Left ventricle myocardium inferior (tissue), 1 donor: ENCODE measurements around the gene PRLH. TPM values are rescaled to one million over a fixed set of nuclear protein-coding genes. Genes with fewer than 3 reads are reported as not detected.

Experiments used
- DNase-seq: peaks from one replicate; pipeline ENCODE4 v3.0.0-alpha.2; 2020
- H3K27ac ChIP-seq: fragments of 200-600 bp; replicated peaks from 2 replicates; pipeline ENCODE4 v1.8.0; 2021
- H3K27me3 ChIP-seq: fragments of 200-600 bp; 2 replicates; pipeline ENCODE4 v1.8.0; 2021; ENCODE audit warnings: low read depth
- H3K36me3 ChIP-seq: fragments of 200-600 bp; 2 replicates; pipeline ENCODE4 v1.8.0; 2021
- H3K4me1 ChIP-seq: fragments of 200-600 bp; 2 replicates; pipeline ENCODE4 v1.8.0; 2021
- H3K4me3 ChIP-seq: fragments of 200-600 bp; 2 replicates; pipeline ENCODE4 v1.8.0; 2021; ENCODE audit warnings: mild to moderate bottlenecking, moderate library complexity
- H3K9me3 ChIP-seq: fragments of 200-600 bp; replicated peaks from 2 replicates; pipeline ENCODE4 v1.8.0; 2021
- CTCF ChIP-seq: fragments of 200-600 bp; IDR thresholded peaks from 2 replicates; pipeline ENCODE4 v1.8.0; 2021; ENCODE audit warnings: antibody characterized with exemption, mild to moderate bottlenecking, borderline replicate concordance
- intact Hi-C: fragments of 100-400 bp; cut with micrococcal nuclease; formaldehyde crosslinking; loops from one replicate; pipeline ENCODE4 v1.11.0; 2022
- total RNA-seq: library from RNA; stranded (reverse); fragmentation: NEBNext Ultra II Directional; extraction: Animal tissue kit (Norgen Biotek cat#: 25700); gene quantifications from one replicate; pipeline ENCODE4 v1.2.1, GENCODE V29; 2021
- donor health status: DM: no; HTN: yes; CAD: no; lungs with severe emphysema.

PRLH gene
- total RNA-seq, 1 donor from 2014 or later = not detected

DNA sequence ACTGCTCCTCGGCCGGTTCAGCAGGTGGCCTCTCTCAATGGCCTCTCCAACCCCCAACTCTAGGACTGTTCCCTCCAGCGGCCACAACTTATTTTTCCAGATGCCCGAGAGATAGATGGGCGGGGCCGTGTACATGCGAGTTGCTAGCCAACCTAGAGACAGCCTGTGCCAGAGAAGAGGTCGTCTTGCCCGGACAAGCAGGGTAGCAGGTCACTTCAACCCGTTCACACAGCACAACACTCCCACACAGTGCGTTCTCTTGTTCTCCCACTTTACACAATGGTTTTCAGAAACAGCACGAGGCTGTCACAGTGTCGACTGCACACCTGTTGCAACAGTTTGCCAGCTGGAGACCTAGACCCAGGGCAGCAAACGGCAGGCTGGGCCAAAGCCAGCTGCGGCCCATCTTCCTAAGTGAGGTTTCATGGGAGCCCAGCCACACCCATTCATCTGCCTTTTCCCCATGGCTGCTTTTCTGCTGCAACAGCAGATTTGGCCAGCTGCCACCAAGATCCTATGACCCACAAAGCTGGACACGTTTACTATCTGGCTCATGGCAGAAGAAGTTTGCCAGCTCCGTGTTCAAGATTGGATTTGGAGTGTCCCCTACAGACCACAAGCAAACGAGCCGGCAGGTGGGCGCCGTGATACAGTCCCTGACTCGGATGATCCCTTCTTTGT lies 7.3 kb upstream of the PRLH start:
- DNase-seq = peak; percentile 68
- intact Hi-C loops = no loop called here
- H3K36me3 ChIP-seq = peaks cover 21% of the 10 kb centered on the region
- H3K27me3 ChIP-seq = peaks cover 6% of the 10 kb centered on the region
- H3K4me3 ChIP-seq = no peak overlapping the region
- peaks cover 11% of the 10 kb centered on the region for H3K4me1 ChIP-seq
- no peak overlapping the region for H3K27ac ChIP-seq
- H3K9me3 ChIP-seq = peaks cover 18% of the 10 kb centered on the region
- no peak for TF ChIP-seq CTCF

DNA sequence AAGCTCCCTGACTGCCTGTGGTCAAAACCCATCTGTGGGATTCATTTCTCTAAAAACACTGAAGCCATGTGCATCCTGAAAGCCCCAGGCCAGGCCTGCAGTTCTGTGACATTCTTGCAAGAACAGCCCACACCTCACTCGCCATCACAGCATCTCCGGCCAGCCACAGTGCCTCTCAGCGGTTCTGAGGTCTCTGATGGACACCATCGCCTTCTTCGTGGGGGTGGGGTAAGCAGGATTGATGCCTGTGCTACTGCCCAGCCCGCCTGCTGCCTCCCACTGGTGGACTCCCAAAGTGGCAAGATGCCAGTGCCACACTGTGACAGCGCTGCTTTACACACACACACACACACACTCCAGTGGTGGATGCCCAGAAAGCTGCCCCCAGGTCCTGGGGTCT lies 5.2 kb upstream of the PRLH start:
- no peak for DNase-seq
- peaks cover 18% of the 10 kb centered on the region for H3K27me3 ChIP-seq
- H3K36me3 ChIP-seq = peaks cover under 1% of the 10 kb centered on the region
- H3K9me3 ChIP-seq = peaks cover 3% of the 10 kb centered on the region
- intact Hi-C loops = no loop called here
- no peak for TF ChIP-seq CTCF
- peaks cover 11% of the 10 kb centered on the region for H3K4me1 ChIP-seq
- H3K4me3 ChIP-seq = no peak overlapping the region
- no peak overlapping the region for H3K27ac ChIP-seq

- no peak for DNase-seq
- Histone ChIP-seq H3K4me1 (peaks cover 8% of the 10 kb centered on the region), H3K9me3 (no peaks in the 10 kb centered on the region), H3K27me3 (peaks cover 18% of the 10 kb centered on the region), H3K27ac (no peak overlapping the region), H3K4me3 (no peak overlapping the region), H3K36me3 (no peaks in the 10 kb centered on the region)
- intact Hi-C loops = no loop called here
- TF ChIP-seq CTCF = no peak
These were observed 2.6 kb upstream of the PRLH start for GRCh38 chr2:237563816-237564215.

- DNase-seq = no peak
- no peak for TF ChIP-seq CTCF
- intact Hi-C loops = no loop called here
These were observed 1.7 kb upstream of the PRLH start for GRCh38 chr2:237564526-237565131.

GRCh38 chr2:237565974-237566373 lies 400 bp upstream of the PRLH start:
- Histone ChIP-seq H3K27ac (no peak overlapping the region), H3K4me3 (no peak overlapping the region), H3K36me3 (no peaks in the 10 kb centered on the region), H3K4me1 (no peaks in the 10 kb centered on the region), H3K27me3 (peaks cover 18% of the 10 kb centered on the region), H3K9me3 (no peaks in the 10 kb centered on the region)
- DNase-seq = no peak
- intact Hi-C loops = no loop called here
- no peak for TF ChIP-seq CTCF

More at GRCh38 chr2:237564526-237565131, 1.7 kb upstream of the PRLH start:
- peaks cover 18% of the 10 kb centered on the region for H3K27me3 ChIP-seq
- peaks cover under 1% of the 10 kb centered on the region for H3K4me1 ChIP-seq
- no peaks in the 10 kb centered on the region for H3K36me3 ChIP-seq
- no peaks in the 10 kb centered on the region for H3K9me3 ChIP-seq
- H3K27ac ChIP-seq = no peak overlapping the region
- no peak overlapping the region for H3K4me3 ChIP-seq
